H1 (cell line): ENCODE measurements around the gene NTRK1. TPM values are rescaled to one million over a fixed set of nuclear protein-coding genes. Genes with fewer than 3 reads are reported as not detected.

Experiments
- CTCF ChIA-PET: fragments of 300-600 bp; sonication (Branson Sonifier 250); formaldehyde crosslinking; loops from one replicate; lab custom pipeline; 2021; ENCODE audit not compliant: partially characterized antibody; lab: Charles Lee
- POLR2A ChIA-PET: fragments of 300-600 bp; sonication (Branson Sonifier 250); formaldehyde crosslinking; loops from one replicate; lab custom pipeline; 2021; ENCODE audit warnings: inconsistent platforms; ENCODE audit not compliant: partially characterized antibody; lab: Charles Lee
- DNase-seq, 2 experiments: peaks; one replicate each; pipeline versions ENCODE4 v3.0.0 to v3.0.0-alpha.2; 2010 to 2022; ENCODE audit warnings: low spot score in 2 of 2, low read depth in 1 of 2, mixed read lengths in 1 of 2
- FAIRE-seq: peaks from 2 replicates; lab custom pipeline; 2011; peaks lifted over from hg19 to GRCh38; lab: Jason Lieb, UNC
- H2AFZ ChIP-seq: 2 replicates; pipeline ENCODE4 v1.8.1; 2012; ENCODE audit warnings: low read length, inconsistent platforms
- H2AK5ac ChIP-seq: 2 replicates; pipeline ENCODE4 v1.6.1; 2013; ENCODE audit warnings: low read depth, low read length
- H2BK120ac ChIP-seq: replicated peaks from 2 replicates; pipeline ENCODE3; 2013; ENCODE audit warnings: low read depth, low read length, inconsistent platforms
- H2BK12ac ChIP-seq: 2 replicates; pipeline ENCODE4 v1.6.1; 2013; ENCODE audit warnings: low read depth, low read length
- H2BK15ac ChIP-seq: 2 replicates; pipeline ENCODE4 v1.6.1; 2013; ENCODE audit warnings: low read length
- H2BK20ac ChIP-seq: 2 replicates; pipeline ENCODE4 v1.6.1; 2013; ENCODE audit warnings: low read length
- H2BK5ac ChIP-seq: 2 replicates; pipeline ENCODE4 v1.6.1; 2013; ENCODE audit warnings: low read depth, low read length
- H3K14ac ChIP-seq: 2 replicates; pipeline ENCODE4 v1.6.1; 2013; ENCODE audit warnings: inconsistent platforms; ENCODE audit not compliant: insufficient read length
- H3K18ac ChIP-seq: 2 replicates; pipeline ENCODE4 v1.6.1; 2013; ENCODE audit warnings: low read length; ENCODE audit errors: extremely low read depth
- H3K23ac ChIP-seq: 2 replicates; pipeline ENCODE4 v1.6.1; 2013; ENCODE audit warnings: inconsistent platforms; ENCODE audit not compliant: insufficient read length
- H3K23me2 ChIP-seq: 2 replicates; pipeline ENCODE4 v1.6.1; 2013; ENCODE audit warnings: low read depth, low read length
- H3K27ac ChIP-seq: 2 replicates; pipeline ENCODE4 v1.6.1; 2011; ENCODE audit warnings: low read depth, low read length, inconsistent platforms
- H3K27me3 ChIP-seq, 4 experiments: replicated peaks in 1 of 4; 1 replicate in 1 of 4; 2 replicates in 3 of 4; pipeline versions ENCODE4 v1.6.1 to v1.8.1; 2011 to 2013; ENCODE audit warnings: low read length in 3 of 4, mild to moderate bottlenecking in 3 of 4, inconsistent platforms in 2 of 4, mixed read lengths in 2 of 4, moderate library complexity in 1 of 4; ENCODE audit not compliant: control insufficient read depth in 3 of 4, insufficient read depth in 3 of 4; ENCODE audit errors: extremely low read depth in 1 of 4
- H3K36me3 ChIP-seq, 4 experiments: 2 replicates each; pipeline versions ENCODE4 v1.6.1 to v1.8.1; 2011 to 2013; ENCODE audit warnings: mild to moderate bottlenecking in 4 of 4, low read length in 3 of 4, moderate library complexity in 2 of 4, control low read depth in 1 of 4, inconsistent platforms in 1 of 4; ENCODE audit not compliant: insufficient read depth in 4 of 4, control insufficient read depth in 2 of 4
- H3K4ac ChIP-seq: replicated peaks from 2 replicates; pipeline ENCODE3; 2013; ENCODE audit warnings: low read length, low read depth, mixed read lengths, inconsistent platforms; ENCODE audit not compliant: insufficient read length
- H3K4me1 ChIP-seq, 4 experiments: replicated peaks in 1 of 4; 1 replicate in 1 of 4; 2 replicates in 3 of 4; pipeline versions ENCODE4 v1.6.1 to v1.8.1; 2011 to 2013; ENCODE audit warnings: low read length in 3 of 4, inconsistent platforms in 2 of 4, mixed read lengths in 1 of 4; ENCODE audit not compliant: insufficient read depth in 4 of 4, control insufficient read depth in 3 of 4
- H3K4me2 ChIP-seq, 2 experiments: 2 replicates each; pipeline versions ENCODE4 v1.6.1 to v1.8.1; 2011 to 2013; ENCODE audit warnings: low read depth in 2 of 2, low read length in 2 of 2, control low read depth in 1 of 2, inconsistent platforms in 1 of 2, mild to moderate bottlenecking in 1 of 2; ENCODE audit not compliant: insufficient read depth in 1 of 2
- H3K4me3 ChIP-seq, 4 experiments: fragments of 200-600, 300-600 bp in 1 of 4; sonication (generic), shearing (Covaris generic), sonication (Bioruptor Twin) in 1 of 4; 2 replicates each; pipeline versions ENCODE4 v1.5.1 to v1.8.1; 2011 to 2016; ENCODE audit warnings: low read length in 4 of 4, low read depth in 3 of 4, control low read depth in 2 of 4, inconsistent platforms in 2 of 4, mild to moderate bottlenecking in 2 of 4, mixed read lengths in 1 of 4, moderate library complexity in 1 of 4; ENCODE audit not compliant: insufficient read depth in 2 of 4; ENCODE audit errors: extremely low read depth in 1 of 4
- H3K56ac ChIP-seq: replicated peaks from 2 replicates; pipeline ENCODE3; 2013; ENCODE audit warnings: low read depth, mild to moderate bottlenecking, mixed read lengths, low read length, inconsistent platforms; ENCODE audit not compliant: insufficient read length
- H3K79me1 ChIP-seq: 2 replicates; pipeline ENCODE4 v1.6.1; 2013; ENCODE audit warnings: low read depth, low read length, control low read depth
- H3K79me2 ChIP-seq, 2 experiments: 2 replicates each; pipeline versions ENCODE4 v1.6.1 to v1.8.1; 2012 to 2013; ENCODE audit warnings: low read length in 2 of 2, mild to moderate bottlenecking in 2 of 2, inconsistent platforms in 1 of 2; ENCODE audit not compliant: insufficient read depth in 2 of 2, control insufficient read depth in 1 of 2
- H3K9ac ChIP-seq, 4 experiments: replicated peaks in 1 of 4; 1 replicate in 1 of 4; 2 replicates in 3 of 4; pipeline versions ENCODE4 v1.6.1 to v1.8.1; 2011 to 2013; ENCODE audit warnings: low read depth in 3 of 4, low read length in 3 of 4, control low read depth in 2 of 4, mild to moderate bottlenecking in 2 of 4, moderate library complexity in 2 of 4, inconsistent platforms in 1 of 4; ENCODE audit errors: extremely low read depth in 1 of 4
- H3K9me3 ChIP-seq, 2 experiments: 2 replicates each; pipeline versions ENCODE4 v1.6.1 to v1.8.1; 2012 to 2013; ENCODE audit warnings: mild to moderate bottlenecking in 2 of 2, moderate library complexity in 2 of 2, control low read depth in 1 of 2, inconsistent platforms in 1 of 2, low read depth in 1 of 2, low read length in 1 of 2, mixed read lengths in 1 of 2; ENCODE audit not compliant: insufficient read depth in 2 of 2
- H4K20me1 ChIP-seq, 2 experiments: replicated peaks in 1 of 2; 2 replicates each; pipeline versions ENCODE3 to v1.8.1; 2011 to 2013; ENCODE audit warnings: inconsistent platforms in 2 of 2, low read length in 2 of 2, mild to moderate bottlenecking in 1 of 2; ENCODE audit not compliant: insufficient read depth in 2 of 2, control insufficient read depth in 1 of 2
- H4K5ac ChIP-seq: 2 replicates; pipeline ENCODE4 v1.6.1; 2013; ENCODE audit warnings: low read length, low read depth, mixed read lengths, inconsistent platforms; ENCODE audit not compliant: insufficient read length
- H4K8ac ChIP-seq: 2 replicates; pipeline ENCODE4 v1.8.0; 2013; ENCODE audit warnings: mild to moderate bottlenecking, moderate library complexity, low read length, inconsistent platforms; ENCODE audit not compliant: insufficient read depth; ENCODE audit errors: extremely low read depth
- H4K91ac ChIP-seq: replicated peaks from 2 replicates; pipeline ENCODE3; 2013; ENCODE audit warnings: low read length, mixed read lengths, inconsistent platforms; ENCODE audit not compliant: insufficient read length
- CTCF ChIP-seq, 3 experiments: IDR thresholded peaks; 1 replicate in 2 of 3; 2 replicates in 1 of 3; pipeline versions ENCODE4 v1.5.1 to v1.6.1; 2011; ENCODE audit warnings: low read length in 3 of 3, mild to moderate bottlenecking in 3 of 3, inconsistent platforms in 2 of 3, low read depth in 1 of 3, moderate library complexity in 1 of 3; ENCODE audit not compliant: insufficient read depth in 1 of 3; ENCODE audit errors: control extremely low read depth in 1 of 3
- JUND ChIP-seq: IDR thresholded peaks from 2 replicates; pipeline ENCODE4 v1.6.1; 2011; ENCODE audit warnings: mild to moderate bottlenecking, improper control_type of control experiment, low read length
- RBBP5 ChIP-seq: IDR thresholded peaks from 2 replicates; pipeline ENCODE4 v1.7.1; 2012; ENCODE audit warnings: low read depth, mild to moderate bottlenecking, inconsistent platforms, low read length, moderate library complexity, borderline replicate concordance
- SP1 ChIP-seq: IDR thresholded peaks from 2 replicates; pipeline ENCODE4 v1.6.1; 2011; ENCODE audit warnings: low read depth, low read length
- SP2 ChIP-seq: IDR thresholded peaks from 2 replicates; pipeline ENCODE4 v1.6.1; 2012; ENCODE audit warnings: mild to moderate bottlenecking, low read length, inconsistent platforms
- SRF ChIP-seq: IDR thresholded peaks from 2 replicates; pipeline ENCODE4 v1.6.1; 2011; ENCODE audit warnings: mild to moderate bottlenecking, low read depth, low read length, moderate library complexity
- TCF12 ChIP-seq: IDR thresholded peaks from 2 replicates; pipeline ENCODE4 v1.6.1; 2011; ENCODE audit warnings: low read depth, mild to moderate bottlenecking, low read length
- USF2 ChIP-seq: IDR thresholded peaks from 2 replicates; pipeline ENCODE4 v1.6.1; 2011; ENCODE audit warnings: low read length, improper control_type of control experiment
- YY1 ChIP-seq: IDR thresholded peaks from 2 replicates; pipeline ENCODE4 v1.6.1; 2011; ENCODE audit warnings: low read depth, mild to moderate bottlenecking, low read length
- WGBS, 2 experiments: shearing (Covaris generic) in 1 of 2; methylation state at CpG; one replicate each; pipeline versions ENCODE4 v1.1.6 to v1.1.7; 2013 to 2015; ENCODE audit warnings: low lambda C conversion rate in 2 of 2, mixed read lengths in 2 of 2, inconsistent platforms in 1 of 2, low coverage in 1 of 2, missing lambda C conversion rate in 1 of 2; ENCODE audit not compliant: insufficient replicate concordance in 2 of 2, insufficient coverage in 1 of 2, insufficient read length in 1 of 2; ENCODE audit errors: extremely low coverage in 1 of 2, missing lambda C conversion rate in 1 of 2; 5-methylcytosine and 5-hydroxymethylcytosine counted together
- polyA plus RNA-seq, 7 experiments: library from polyadenylated mRNA; depleted of rRNA in 3 of 7; stranded (reverse) in 5 of 7; unstranded in 2 of 7; fragments of >200 nt in 5 of 7; fragments of 200-250 nt in 2 of 7; gene quantifications; 1 replicate in 5 of 7; 2 replicates in 1 of 7; 4 replicates in 1 of 7; pipeline versions ENCODE4 v1.2.1 to v1.2.3, GENCODE V29; 2011 to 2013; ENCODE audit warnings: missing spikeins in 2 of 7, mixed read lengths in 2 of 7
- total RNA-seq: library from RNA; stranded (reverse); fragmentation: NEBNext Ultra II Directional; extraction: Animal tissue kit (Norgen Biotek cat#: 25700); gene quantifications from 2 replicates; pipeline ENCODE4 v1.2.1, GENCODE V29; 2021
- TF ChIP-seq, protein P1 (sequence below): IDR thresholded peaks from 2 replicates; pipeline ENCODE4 v1.6.1; 2012; ENCODE audit warnings: inconsistent platforms

Gene NTRK1
- total and polyA plus RNA-seq, 2 of the 8 experiments (the other 6 are each of a cell fraction or from before 2014, with no cell fraction given): 0.12 to 0.24 TPM

DNA sequence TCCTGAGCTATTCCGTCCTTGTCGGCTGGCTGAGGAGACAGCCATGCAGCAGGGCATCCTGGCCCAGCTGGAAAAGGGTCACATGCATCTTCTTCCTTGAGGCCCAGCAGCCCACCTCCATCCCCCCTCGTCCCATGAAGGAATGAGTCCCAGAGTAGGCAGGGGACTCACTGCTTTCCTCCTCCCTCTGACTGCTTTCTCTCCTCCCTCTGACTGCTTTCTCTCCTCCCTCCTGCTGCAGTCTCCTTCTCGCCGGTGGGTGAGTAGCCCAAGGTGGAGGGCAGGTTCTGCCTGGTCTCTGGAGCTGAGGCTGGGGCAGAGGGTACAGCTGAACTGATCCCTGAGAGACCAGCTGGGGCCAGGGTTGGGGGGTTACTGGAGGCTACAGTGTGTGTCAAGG lies 13.5 kb downstream of the NTRK1 start:
- WGBS, 2 experiments: 73% methylated on average over 5 of the region's 5 CpGs; no CpG with 5 or more reads in 1 of the 2 experiments
- Histone ChIP-seq H2BK15ac (peak overlapping the region; percentile 46; the same call in 1 of the 2 replicates), H3K79me1 (no peaks in the 10 kb centered on the region), H2BK120ac (no peak overlapping the region), H4K91ac (no peak overlapping the region), H3K23me2 (no peaks in the 10 kb centered on the region; the same call in 1 of the 2 replicates), H3K9me3 (no peaks in the 10 kb centered on the region), H3K14ac (no peak overlapping the region), H2AFZ (no peak overlapping the region), H3K4ac (no peak overlapping the region), H3K36me3 (no peaks in the 10 kb centered on the region), H3K56ac (no peak overlapping the region), H3K9ac (no peak overlapping the region), H2AK5ac (no peak overlapping the region), H4K5ac (no peak overlapping the region), H3K27ac (no peak overlapping the region), H2BK20ac (no peak overlapping the region), H3K23ac (no peak overlapping the region), H2BK12ac (no peak overlapping the region), H4K20me1 (peaks cover 0 to 3% of the 10 kb centered on the region in 2 experiments), H3K79me2 (no peaks in the 10 kb centered on the region), H3K27me3 (peaks cover 0 to 37% (median 17%) of the 10 kb centered on the region in 4 experiments; a peak in 6 of 7 replicates), H3K4me3 (no peak overlapping the region), H2BK5ac (no peak overlapping the region), H3K4me2 (no peak overlapping the region), H3K18ac (no peak overlapping the region), H4K8ac (no peak overlapping the region; the same call in 1 of the 2 replicates), H3K4me1 (peaks cover 0 to 2% (median 1%) of the 10 kb centered on the region in 4 experiments; a peak in 4 of 7 replicates)
- POLR2A ChIA-PET: interaction anchor here (1.2 to 2.1 kb wide), 5 partner anchors 8 to 108 kb away, joined by 3 to 7 read pairs (median 5); partner anchors contain the start of genes NTRK1 and PRCC
- DNase-seq: no peak
- FAIRE-seq: no peak
- CTCF ChIA-PET: interaction anchor here (0.9 to 31.4 kb wide), 8 partner anchors 16 to 213 kb away, joined by 3 to 719 read pairs (median 14); partner anchors contain the start of genes INSRR, NTRK1 and PEAR1
- TF ChIP-seq RBBP5 (no peak), SP1 (no peak), SP2 (no peak), TCF12 (no peak), JUND (no peak), SRF (no peak), CTCF (IDR thresholded peaks at IDR 0.05; ENCODE audit: control extremely low read depth in 1 of 3, insufficient read depth in 1 of 3, low read depth in 1 of 3, low read length in 3 of 3) (no peak), USF2 (no peak), YY1 (no peak)
- TF ChIP-seq, protein P1, sequence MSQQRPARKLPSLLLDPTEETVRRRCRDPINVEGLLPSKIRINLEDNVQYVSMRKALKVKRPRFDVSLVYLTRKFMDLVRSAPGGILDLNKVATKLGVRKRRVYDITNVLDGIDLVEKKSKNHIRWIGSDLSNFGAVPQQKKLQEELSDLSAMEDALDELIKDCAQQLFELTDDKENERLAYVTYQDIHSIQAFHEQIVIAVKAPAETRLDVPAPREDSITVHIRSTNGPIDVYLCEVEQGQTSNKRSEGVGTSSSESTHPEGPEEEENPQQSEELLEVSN: no peak
